ENCODE data around the gene PCBP4.

- TF ChIP-seq CSRNP3 (CRISPR knock-in tag; IDR thresholded peaks at IDR 0.05) (no peak), CREB5 (CRISPR knock-in tag; IDR thresholded peaks at IDR 0.05; ENCODE audit: low read depth) (no peak), ZFP30 (CRISPR knock-in tag; IDR thresholded peaks at IDR 0.05) (no peak)
Measured at GRCh38 chr3:51944451-51945021, 22.7 kb downstream of the PCBP4 start.

Data from SK-N-SH treated with all-trans-retinoic acid at 6 μM for 48 hours (cell line).